Panc1 (cell line): Measurements from ENCODE around the gene IFITM1.

Experiments
- POLR2AphosphoS5 ChIP-seq: IDR thresholded peaks from 2 replicates; pipeline ENCODE4 v1.6.1; 2012; ENCODE audit warnings: mild to moderate bottlenecking, low read depth, low read length, moderate library complexity
- TCF7L2 ChIP-seq: IDR thresholded peaks from 2 replicates; pipeline ENCODE4 v1.6.1; 2011; ENCODE audit warnings: mild to moderate bottlenecking, low read depth, low read length, inconsistent platforms
- TF ChIP-seq, protein P1 (sequence below): fragments of 450-650 bp; IDR thresholded peaks from 2 replicates; pipeline ENCODE4 v1.5.1; 2017; ENCODE audit warnings: mild to moderate bottlenecking

- TF ChIP-seq POLR2AphosphoS5, result peak; percentile 57
- TF ChIP-seq, protein P1, sequence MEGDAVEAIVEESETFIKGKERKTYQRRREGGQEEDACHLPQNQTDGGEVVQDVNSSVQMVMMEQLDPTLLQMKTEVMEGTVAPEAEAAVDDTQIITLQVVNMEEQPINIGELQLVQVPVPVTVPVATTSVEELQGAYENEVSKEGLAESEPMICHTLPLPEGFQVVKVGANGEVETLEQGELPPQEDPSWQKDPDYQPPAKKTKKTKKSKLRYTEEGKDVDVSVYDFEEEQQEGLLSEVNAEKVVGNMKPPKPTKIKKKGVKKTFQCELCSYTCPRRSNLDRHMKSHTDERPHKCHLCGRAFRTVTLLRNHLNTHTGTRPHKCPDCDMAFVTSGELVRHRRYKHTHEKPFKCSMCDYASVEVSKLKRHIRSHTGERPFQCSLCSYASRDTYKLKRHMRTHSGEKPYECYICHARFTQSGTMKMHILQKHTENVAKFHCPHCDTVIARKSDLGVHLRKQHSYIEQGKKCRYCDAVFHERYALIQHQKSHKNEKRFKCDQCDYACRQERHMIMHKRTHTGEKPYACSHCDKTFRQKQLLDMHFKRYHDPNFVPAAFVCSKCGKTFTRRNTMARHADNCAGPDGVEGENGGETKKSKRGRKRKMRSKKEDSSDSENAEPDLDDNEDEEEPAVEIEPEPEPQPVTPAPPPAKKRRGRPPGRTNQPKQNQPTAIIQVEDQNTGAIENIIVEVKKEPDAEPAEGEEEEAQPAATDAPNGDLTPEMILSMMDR, result no peak
- TF ChIP-seq TCF7L2, result no peak
These were observed 42.8 kb downstream of the IFITM1 start for GRCh38 chr11:356610-357009.
